Posterior cingulate gyrus (tissue), 11 donors: ENCODE results near the gene FRMD1.

Experiments
- DNase-seq, 10 donors: peaks; one replicate each; pipeline versions ENCODE4 v3.0.0 to v3.0.0-alpha.2; 2020 to 2021; ENCODE audit warnings: mixed read lengths in 3 of 10
- intact Hi-C: fragments of 100-400 bp; cut with DNase I; formaldehyde crosslinking; loops from one replicate; pipeline ENCODE4 v1.15.1; 2023

The FRMD1 gene

GRCh38 chr6:168049277-168049676 lies 29.7 kb downstream of the FRMD1 start:
- peak in 3 of 10 donors; percentile 40 to 72 (median 56) for DNase-seq
- intact Hi-C loops = no loop called here

DNA sequence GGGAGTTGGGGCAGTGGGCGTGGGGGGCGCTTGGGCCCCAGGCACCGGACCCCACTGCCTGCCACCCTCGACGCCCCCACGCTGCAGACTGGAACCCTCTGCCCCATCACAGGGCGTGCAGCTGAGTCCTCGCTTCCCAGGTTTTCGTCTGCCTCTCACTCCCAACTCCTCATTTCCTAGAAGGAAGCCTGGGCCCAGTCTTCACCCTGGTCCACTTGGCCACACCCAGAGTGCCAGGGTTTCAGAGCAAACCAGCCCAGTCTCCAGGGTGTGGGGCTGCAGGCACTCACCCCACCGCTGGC lies 30.3 kb downstream of the FRMD1 start:
- intact Hi-C loops = no loop called here
- peak in 2 of 10 donors; percentile 66 to 80 for DNase-seq

DNA sequence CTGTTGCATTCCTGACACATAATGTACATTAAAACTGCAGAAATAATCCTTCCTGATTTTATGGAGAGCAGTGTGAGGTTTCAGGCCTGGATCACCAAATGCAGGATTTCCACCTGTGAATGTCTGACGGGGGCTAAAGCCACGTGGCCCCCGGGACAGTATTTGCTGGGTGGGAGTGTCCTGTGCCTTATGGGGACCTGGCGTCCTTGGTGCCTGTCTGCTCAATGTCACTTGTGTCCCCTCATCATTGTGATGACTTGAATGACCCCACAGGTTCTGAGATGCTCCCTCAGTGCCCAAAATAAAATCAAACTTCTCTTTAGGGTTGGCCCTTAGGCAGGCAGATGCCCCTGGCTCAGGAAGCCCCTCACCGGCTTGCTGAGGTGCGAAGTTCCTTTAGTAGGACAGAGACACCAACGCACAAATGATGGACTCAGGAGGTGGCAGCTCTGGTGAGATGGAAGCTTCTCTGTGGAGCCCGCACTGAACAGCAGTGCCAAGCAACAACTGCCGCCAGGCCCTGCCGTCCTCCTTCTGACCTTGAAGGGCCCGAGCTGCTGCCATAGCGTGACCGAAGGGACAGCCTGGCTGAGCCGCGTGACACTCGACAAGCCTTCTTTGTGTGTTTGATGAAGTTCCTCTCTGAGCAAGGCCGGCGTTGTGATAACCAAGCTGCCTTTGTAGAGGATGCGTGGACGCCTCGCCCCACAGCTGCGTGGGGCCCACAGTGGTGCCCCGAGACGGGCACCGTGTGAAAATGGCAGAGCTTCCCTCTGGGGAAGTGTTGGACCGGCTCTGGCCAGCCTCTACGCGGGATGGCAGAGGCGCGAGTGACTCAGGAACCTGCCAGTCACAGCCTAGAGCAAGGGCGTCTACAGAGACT lies 30.9 kb downstream of the FRMD1 start:
- peak; percentile 48 to 97 (median 79) for DNase-seq
- intact Hi-C loops = no loop called here

DNA sequence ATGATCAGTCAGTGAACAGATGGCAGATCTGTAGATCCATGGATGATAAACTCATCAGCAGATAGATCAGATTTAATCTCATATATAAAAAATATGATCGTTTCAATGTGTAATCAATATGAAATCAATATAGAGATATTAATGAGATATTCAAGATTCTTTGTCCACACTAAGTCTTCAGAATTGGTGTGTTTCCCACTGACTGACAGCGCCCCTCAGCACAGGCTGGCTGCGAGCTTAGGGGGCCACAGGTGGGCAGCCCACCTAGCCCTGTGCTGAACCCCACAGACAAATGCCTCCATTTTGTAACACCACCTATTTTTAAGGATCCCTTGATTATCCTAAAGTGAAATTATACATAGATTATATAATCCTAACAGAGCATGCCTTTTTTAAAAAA lies 32.3 kb downstream of the FRMD1 start:
- peak in 3 of 10 donors; percentile 22 to 61 (median 42) for DNase-seq
- intact Hi-C loops = no loop called here

- peak in 3 of 10 donors; percentile 69 to 79 (median 78) for DNase-seq
- intact Hi-C loops = no loop called here
Observed at GRCh38 chr6:168045706-168046620, 33.0 kb downstream of the FRMD1 start.

- peak in 3 of 10 donors; percentile 50 to 83 (median 82) for DNase-seq
- intact Hi-C loops = no loop called here
Observed at GRCh38 chr6:168045141-168045691, 33.8 kb downstream of the FRMD1 start.

- intact Hi-C loops = no loop called here
- DNase-seq = peak in 3 of 10 donors; percentile 45 to 76 (median 74)
Observed at GRCh38 chr6:168044521-168045130, 34.4 kb downstream of the FRMD1 start.

DNA sequence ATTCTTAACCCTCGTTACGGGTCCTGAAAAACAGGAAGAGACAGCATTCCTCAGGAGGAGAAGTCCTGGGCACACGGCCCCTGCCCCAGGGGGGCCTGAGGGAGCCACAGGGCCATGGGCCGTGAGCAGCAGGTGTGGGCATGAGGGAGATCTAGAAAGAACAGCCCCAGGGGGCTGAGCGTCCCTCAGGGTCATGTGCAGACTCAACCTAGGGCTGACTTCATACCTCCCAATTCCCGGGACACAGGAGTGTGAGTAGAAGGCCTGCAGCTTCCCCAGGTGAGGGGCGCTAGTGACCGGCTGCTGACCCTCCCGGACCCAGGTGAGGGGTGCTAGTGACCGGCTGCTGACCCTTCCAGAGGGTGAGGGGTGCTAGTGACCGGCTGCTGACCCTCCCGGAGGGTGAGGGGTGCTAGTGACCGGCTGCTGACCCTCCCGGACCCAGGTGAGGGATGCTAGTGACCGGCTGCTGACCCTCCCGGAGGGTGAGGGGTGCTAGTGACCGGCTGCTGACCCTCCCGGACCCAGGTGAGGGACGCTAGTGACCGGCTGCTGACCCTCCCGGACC lies 35.1 kb downstream of the FRMD1 start:
- intact Hi-C loops = no loop called here
- DNase-seq = peak in 3 of 10 donors; percentile 51 to 64 (median 59)

- DNase-seq = peak in 3 of 10 donors; percentile 31 to 72 (median 65)
- intact Hi-C loops = no loop called here
Observed at GRCh38 chr6:168043193-168043847, 35.7 kb downstream of the FRMD1 start.

- peak in 3 of 10 donors; percentile 50 to 64 (median 59) for DNase-seq
- intact Hi-C loops = no loop called here
Observed at GRCh38 chr6:168042426-168043192, 36.4 kb downstream of the FRMD1 start.

GRCh38 chr6:168041928-168042327 lies 37.1 kb downstream of the FRMD1 start:
- intact Hi-C loops = no loop called here

DNA sequence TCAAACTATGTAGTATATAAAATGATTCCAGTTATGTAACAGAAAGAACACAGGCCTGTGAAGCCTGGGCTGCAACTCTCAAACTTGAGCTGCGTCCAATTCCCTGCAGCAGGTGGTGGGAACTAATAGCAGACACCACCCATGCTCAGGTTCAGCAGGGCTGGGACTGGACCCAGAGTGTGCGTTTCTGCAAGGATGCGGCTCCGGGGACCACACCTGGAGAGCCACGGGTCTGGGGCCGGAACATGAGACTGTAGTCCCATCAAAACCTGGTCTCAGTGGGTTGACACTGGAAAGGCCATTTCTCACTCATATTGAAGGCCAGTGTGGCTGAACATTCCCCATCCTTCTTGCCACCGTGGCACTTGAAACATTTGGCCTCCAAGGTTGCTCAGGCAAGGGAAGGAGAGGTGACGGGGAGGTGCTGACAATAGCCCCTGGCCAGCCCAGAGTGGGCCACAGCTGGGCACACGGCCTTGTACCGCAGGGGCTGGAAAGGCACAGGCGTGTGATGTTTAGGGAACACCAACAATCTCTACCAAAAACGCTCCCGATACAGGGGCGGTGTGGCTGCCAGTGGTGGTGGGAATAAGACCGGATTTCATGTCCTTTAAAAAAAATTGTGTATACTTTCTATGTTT lies 38.0 kb downstream of the FRMD1 start:
- intact Hi-C loops = no loop called here
- peak in 3 of 10 donors; percentile 33 to 66 (median 58) for DNase-seq

More at GRCh38 chr6:168041928-168042327, 37.1 kb downstream of the FRMD1 start:
- DNase-seq = peak in 3 of 10 donors; percentile 44 to 49 (median 47)

DNA sequence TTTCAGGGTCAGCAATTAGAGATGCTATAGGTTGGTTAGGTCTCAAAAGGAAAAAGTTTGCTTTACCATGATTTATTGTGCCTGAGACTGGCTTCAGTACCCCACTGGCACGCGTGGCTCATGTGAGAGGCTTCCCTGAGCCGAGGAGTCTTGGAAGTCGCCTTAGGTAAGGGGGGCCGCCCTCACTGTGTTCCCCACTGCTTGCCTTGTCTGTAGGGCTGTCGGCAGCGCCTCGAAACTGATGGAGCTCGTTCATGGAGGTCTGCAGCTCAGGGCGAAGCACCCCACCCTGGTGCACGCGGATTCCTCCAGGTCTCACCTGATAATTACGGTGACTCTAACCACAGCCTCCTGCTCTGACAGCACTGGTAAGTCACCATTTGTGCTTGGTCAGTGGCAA lies 39.2 kb downstream of the FRMD1 start:
- DNase-seq = peak in 2 of 10 donors; percentile 32 to 59
- intact Hi-C loops = no loop called here

DNA sequence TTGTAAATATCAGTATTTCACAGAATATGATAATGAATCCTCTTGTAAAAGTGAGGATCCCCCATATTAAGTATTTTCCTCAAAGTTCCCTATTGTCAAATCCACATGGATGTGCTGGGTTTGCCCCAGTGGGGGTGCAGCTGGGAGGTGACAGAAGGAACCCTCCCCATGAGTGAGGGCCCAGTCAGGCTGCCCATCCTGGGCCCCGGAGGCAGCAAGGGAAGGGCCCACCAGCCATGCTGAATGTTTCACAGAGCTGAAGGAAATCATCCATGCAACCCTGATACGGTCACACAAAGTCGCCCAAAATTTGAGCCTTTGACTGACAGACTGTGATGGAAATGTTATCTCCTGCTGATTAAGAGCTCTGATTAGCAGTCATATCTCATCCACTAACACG lies 39.7 kb downstream of the FRMD1 start:
- DNase-seq = peak in 2 of 10 donors; percentile 10 to 61

GRCh38 chr6:168038576-168039140 lies 40.4 kb downstream of the FRMD1 start:
- peak in 2 of 10 donors; percentile 33 to 61 for DNase-seq
- intact Hi-C loops = no loop called here

More for the DNA sequence above, 39.7 kb downstream of the FRMD1 start:
- intact Hi-C loops = no loop called here

DNA sequence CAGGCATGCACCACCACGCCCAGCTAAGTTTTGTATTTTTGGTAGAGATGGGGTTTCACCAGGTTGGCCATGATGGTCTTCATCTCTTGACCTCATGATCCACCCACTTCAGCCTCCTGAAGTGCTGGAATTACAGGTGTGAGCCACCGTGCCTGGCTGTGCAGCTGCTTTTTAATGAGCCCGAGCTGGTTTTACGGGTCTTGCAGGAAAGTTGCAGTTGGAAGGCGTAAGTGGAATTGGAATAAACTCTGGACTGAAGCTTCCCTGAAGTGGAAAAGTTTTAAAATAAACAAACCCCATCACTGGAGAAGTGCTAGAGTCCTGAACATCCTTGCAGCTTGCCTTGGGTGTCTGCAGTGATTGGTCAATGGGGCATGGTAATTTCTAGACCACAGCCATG lies 41.2 kb downstream of the FRMD1 start:
- intact Hi-C loops = no loop called here
- DNase-seq = peak in 2 of 10 donors; percentile 23 to 58

- intact Hi-C loops = no loop called here
Observed at GRCh38 chr6:168037242-168037641, 41.8 kb downstream of the FRMD1 start.

More at GRCh38 chr6:168037242-168037641, 41.8 kb downstream of the FRMD1 start:
- DNase-seq = peak in 1 of 10 donors; percentile 66
